H54 (cell line): ENCODE measurements around the gene RBCK1.
"Not testable (repeated sequence)": the region's sequence is repeated elsewhere in the genome, so short reads cannot be mapped to it uniquely, and the experiment has no call there.

Source experiments
- DNase-seq: peaks from one replicate; pipeline ENCODE4 v3.0.0; 2011; ENCODE audit warnings: low spot score, mixed read lengths; ENCODE audit not compliant: insufficient read length
- FAIRE-seq: peaks from 3 replicates; lab custom pipeline; 2011; peaks lifted over from hg19 to GRCh38; lab: Jason Lieb, UNC
- POLR2A ChIP-seq: IDR thresholded peaks from 2 replicates; pipeline ENCODE4 v1.6.1; 2011; ENCODE audit warnings: low read depth, mild to moderate bottlenecking, low read length

RBCK1 gene

DNA sequence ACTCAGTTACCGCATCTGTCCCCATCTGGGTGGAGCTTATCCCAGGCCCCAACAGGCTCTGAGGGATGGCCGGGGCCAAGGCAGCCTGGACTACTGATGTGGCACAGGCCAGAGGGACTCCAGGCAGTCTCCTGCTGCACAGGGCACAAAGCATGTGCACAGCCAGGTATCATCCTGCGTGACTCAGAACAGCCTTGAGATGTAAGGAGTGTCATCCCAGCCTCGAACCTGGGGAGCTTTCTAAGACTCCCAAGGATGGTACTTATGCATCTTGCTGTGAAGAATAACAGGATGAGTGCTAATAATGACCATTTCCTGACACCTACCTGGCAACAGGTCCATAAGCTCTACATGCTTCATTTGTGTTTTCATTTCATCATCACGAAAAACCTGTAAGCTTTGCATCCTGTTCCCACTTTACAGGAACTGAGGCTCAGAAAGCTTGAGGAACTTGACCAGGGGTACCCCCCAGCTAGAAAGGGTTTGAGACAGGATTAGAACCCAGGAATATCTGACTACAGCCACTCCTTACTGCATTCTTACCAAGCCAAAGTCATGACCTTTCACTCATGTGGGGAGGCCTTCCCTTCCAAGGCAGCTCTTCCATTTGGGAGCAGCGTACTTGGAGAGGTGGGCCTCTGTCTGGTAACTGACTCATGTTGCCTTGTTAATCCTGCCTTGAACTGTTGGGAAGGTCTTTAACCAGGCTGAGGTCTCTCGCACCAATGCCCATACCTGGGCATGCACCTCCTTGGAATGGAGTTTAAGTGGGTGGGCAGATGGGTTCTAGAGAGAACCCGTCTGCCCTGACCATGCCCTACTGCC is 25.6 kb upstream of the RBCK1 start:
- no peak for DNase-seq
- no peak for FAIRE-seq

DNA sequence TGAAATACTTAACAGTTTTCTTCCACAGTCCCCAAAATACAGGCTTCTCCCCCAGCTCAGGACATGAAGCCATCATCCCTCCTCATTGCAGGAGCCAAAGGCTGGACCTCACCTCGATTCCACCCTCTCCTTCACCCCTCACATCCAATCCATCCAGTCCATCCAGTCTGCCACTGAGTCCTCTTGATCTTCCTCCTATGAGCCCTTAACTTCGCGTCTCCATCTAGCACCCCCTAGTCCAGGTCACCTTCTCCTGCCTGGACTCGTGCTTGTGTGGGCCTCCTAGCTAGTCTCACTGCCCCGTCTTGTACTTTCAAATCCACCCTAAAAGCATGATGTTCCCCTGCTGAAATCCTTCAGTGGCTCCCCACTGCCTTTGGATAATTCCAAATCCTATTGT is 24.2 kb upstream of the RBCK1 start:
- FAIRE-seq (no peak), DNase-seq (no peak)
- TF ChIP-seq POLR2A, result no peak

More for the DNA sequence above, 25.6 kb upstream of the RBCK1 start:
- no peak for TF ChIP-seq POLR2A

DNA sequence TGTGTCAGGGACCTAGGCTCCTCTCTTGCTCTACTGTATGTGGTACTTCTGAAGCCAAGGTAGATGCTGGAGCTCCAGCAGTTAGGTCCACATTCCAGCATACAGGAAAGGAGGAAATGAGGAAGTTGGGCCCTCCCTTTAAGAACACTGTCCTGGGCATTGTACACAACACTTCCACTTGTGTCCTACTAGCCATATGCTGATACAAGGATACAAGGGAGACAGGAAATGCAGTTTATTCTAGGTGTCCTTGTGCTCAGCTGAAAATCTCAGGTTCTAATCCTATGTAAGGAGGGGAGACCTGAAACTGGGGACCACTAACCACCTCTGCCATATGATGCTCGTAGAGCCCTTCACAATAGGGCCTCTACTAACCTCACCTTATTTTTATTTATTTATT is 23.4 kb upstream of the RBCK1 start:
- FAIRE-seq (no peak), DNase-seq (no peak)
- TF ChIP-seq POLR2A, result no peak

DNA sequence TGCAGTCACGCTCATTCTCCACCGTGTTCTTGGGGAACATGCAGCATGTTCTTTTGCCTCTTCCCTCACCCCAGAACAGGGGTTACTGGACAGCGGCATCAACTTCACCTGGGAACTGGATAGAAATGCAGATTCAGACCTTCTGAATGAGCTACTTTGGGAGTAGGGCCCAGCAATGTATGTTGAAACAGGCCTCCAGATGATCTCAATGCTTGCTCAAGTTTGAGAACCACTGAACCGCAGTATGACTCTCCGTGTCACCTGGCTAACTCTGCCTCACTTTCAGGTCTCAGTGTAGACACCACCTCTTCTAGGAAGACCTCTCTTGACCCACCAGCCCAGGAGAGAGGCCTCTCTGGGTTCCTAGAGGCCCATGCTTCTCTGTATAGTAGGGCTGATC is 22.7 kb upstream of the RBCK1 start:
- no peak for TF ChIP-seq POLR2A
- FAIRE-seq (no peak), DNase-seq (no peak)

DNA sequence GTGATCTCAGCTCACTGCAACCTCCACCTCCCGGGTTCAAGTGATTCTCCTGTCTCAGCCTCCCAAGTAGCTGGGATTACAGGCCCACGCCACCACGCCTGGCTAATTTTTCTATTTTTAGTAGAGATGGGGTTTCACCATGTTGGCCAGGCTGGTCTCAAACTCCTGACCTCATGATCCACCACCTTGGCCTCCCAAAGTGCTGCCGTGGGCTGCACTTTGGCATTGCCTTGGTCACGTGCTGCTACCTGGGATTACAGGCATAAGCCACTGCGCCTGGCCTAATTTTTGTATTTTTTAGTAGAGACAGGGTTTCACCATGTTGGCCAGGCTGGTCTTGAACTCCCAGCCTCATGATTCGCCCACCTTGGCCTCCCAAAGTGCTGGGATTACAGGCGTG is 21.5 kb upstream of the RBCK1 start:
- not testable (repeated sequence) for DNase-seq, FAIRE-seq

DNA sequence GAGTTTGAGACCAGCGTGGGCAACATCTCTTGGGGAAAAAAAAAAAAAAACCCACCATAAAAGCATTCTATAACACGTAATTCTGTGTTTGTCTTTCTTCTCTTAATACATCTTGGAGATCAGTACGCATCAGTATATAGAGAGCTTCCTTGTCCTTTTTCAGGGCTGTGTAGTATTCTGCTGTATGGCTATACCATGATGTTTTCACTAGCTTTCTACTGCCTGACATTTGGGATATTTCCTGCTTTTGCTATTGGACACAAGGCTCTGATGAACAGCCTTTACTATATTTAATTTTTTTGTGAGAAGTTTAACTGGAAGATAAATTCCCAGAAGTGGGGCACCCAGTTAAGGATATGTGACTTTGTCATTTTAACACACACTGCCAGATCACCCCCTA is 20.6 kb upstream of the RBCK1 start:
- no peak for DNase-seq
- no peak for TF ChIP-seq POLR2A
- no peak for FAIRE-seq

DNA sequence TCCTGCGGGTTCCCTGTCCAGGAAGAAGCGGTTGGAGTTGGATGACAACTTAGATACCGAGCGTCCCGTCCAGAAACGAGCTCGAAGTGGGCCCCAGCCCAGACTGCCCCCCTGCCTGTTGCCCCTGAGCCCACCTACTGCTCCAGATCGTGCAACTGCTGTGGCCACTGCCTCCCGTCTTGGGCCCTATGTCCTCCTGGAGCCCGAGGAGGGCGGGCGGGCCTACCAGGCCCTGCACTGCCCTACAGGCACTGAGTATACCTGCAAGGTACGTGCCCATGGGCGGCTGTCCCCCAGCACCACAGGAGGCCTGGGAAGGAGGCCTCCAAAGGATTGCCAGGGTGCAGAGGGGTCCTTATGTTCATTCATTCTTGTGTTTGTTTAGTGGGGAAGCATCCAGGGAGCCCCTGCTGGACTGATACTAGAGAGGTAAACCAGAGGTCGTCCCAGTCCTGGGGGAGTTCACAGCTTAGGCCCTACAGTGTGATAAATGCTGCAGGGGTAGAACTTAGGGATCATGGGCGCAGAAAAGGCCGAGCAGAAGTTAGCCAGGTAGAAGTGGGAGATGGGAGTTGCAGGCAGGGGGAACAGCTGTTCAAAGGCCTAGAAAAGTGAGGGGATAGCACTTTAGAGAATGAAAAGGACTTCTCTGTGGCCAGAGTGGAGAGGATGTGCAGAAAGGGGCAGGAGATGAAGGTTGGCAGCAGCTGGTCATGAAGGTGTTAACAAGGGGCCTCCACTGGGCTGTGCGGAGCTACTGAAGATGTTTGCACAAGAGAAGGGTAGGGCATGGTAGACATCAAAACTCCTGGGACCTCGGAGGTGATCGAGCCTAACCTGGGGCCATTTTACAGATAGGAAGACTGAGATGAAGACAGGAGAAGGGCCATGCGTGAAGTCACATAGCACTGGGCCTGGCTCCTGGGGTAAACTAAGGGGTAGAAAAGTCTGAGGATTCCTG is 19.8 kb upstream of the RBCK1 start:
- DNase-seq, result no peak
- no peak for TF ChIP-seq POLR2A
- FAIRE-seq, result no peak

DNA sequence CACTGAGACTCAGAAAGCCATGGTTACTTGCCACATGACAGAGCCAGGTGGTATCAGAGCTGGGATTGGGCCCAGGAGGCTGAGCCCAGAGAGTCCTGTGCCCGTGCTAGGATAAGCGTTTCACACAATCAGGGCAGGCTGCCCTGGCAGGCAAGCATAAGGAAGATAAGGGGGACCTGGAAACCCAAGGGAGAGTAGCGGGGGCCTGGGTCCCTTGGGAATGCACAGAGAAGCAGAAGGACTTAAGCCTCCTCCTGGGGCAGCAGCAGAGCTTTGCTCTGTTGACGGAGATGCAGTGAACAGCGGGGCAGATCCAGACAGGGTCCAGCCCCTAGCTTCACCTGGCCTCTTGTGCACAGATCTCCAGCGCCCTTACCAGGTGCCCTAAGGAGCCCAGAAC is 18.9 kb upstream of the RBCK1 start:
- no peak for TF ChIP-seq POLR2A
- DNase-seq, result no peak
- FAIRE-seq, result no peak

DNA sequence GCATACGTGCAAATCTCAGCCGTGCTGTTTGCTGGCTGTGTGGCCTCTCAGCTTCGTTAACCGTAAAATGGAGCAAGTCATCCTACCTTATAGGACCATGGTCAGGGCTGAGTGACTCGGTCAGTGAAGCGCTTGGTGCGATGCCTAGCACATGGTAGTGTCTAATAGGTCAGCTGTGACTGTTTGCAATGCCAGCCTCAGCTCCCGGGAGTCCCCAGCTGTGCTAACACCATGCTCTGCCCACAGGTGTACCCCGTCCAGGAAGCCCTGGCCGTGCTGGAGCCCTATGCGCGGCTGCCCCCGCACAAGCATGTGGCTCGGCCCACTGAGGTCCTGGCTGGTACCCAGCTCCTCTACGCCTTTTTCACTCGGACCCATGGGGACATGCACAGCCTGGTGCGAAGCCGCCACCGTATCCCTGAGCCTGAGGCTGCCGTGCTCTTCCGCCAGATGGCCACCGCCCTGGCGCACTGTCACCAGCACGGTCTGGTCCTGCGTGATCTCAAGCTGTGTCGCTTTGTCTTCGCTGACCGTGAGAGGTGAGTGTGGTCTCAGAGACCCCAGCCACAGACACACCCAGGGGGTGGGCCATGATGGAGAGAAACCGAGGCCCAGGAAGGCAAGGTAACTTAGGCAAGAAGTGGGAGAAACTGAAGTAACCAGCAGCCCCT is 16.9 kb upstream of the RBCK1 start:
- DNase-seq, result no peak
- FAIRE-seq, result no peak
- no peak for TF ChIP-seq POLR2A

DNA sequence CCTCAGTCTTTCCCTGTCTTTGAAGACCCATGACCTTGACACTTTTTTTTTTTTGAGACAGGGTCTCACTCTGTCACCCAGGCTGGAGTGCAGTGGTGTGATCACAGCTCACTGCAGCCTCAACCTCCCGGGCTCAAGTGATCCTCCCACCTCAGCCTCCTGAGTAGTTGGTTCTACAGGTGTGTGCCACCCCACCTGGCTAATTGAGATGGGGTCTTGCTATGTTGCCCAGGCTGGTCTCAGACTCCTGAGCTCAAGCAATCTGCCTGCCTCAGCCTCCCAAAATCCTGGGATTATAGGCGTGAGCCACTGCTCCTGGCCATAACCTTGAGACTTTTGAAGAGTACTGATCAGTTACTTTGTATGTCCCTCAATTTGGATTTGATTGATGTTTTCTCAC is 14.8 kb upstream of the RBCK1 start:
- not testable (repeated sequence) for FAIRE-seq

DNA sequence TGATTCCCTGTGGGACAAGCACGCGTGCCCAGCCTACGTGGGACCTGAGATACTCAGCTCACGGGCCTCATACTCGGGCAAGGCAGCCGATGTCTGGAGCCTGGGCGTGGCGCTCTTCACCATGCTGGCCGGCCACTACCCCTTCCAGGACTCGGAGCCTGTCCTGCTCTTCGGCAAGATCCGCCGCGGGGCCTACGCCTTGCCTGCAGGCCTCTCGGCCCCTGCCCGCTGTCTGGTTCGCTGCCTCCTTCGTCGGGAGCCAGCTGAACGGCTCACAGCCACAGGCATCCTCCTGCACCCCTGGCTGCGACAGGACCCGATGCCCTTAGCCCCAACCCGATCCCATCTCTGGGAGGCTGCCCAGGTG is 11.9 kb upstream of the RBCK1 start:
- TF ChIP-seq POLR2A, result no peak
- DNase-seq (no peak), FAIRE-seq (no peak)

More for the DNA sequence above, 14.8 kb upstream of the RBCK1 start:
- DNase-seq, result not testable (repeated sequence)

DNA sequence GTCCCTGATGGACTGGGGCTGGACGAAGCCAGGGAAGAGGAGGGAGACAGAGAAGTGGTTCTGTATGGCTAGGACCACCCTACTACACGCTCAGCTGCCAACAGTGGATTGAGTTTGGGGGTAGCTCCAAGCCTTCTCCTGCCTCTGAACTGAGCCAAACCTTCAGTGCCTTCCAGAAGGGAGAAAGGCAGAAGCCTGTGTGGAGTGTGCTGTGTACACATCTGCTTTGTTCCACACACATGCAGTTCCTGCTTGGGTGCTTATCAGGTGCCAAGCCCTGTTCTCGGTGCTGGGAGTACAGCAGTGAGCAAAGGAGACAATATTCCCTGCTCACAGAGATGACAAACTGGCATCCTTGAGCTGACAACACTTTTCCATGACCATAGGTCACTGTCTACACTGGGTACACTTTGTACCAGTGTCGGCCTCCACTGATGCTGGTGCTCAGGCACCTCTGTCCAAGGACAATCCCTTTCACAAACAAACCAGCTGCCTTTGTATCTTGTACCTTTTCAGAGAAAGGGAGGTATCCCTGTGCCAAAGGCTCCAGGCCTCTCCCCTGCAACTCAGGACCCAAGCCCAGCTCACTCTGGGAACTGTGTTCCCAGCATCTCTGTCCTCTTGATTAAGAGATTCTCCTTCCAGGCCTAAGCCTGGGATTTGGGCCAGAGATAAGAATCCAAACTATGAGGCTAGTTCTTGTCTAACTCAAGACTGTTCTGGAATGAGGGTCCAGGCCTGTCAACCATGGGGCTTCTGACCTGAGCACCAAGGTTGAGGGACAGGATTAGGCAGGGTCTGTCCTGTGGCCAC is 11.3 kb upstream of the RBCK1 start:
- DNase-seq (no peak), FAIRE-seq (no peak)
- no peak for TF ChIP-seq POLR2A
